Measurements from ENCODE around the gene HEXIM1. TPM values are rescaled to one million over a fixed set of nuclear protein-coding genes. Genes with fewer than 3 reads are reported as not detected.

Gene HEXIM1
- total RNA-seq, 3 donors from 2014 or later, result 49.6 to 60.8 (median 51.3) TPM

DNA sequence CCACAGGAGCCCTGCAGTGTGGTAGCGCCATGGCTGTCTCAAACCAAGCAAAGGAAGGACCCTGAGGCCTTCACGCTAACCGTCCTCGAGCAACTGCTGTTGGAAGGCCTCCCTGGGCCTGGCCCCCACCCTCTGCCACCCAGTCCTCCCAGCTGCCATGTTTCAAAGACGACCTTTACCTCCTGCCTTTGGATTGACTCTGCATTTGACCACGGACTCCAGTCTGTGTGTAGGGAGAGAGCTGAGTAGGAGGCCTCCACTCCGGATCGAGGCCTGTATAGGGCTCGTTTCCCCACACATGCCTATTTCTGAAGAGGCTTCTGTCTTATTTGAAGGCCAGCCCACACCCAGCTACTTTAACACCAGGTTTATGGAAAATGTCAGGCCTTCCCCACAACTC, 40.2 kb upstream of the HEXIM1 start:
- no peak overlapping the region for H3K4me3 Mint-ChIP-seq
- ATAC-seq, result no peak
- peaks cover 17% of the 10 kb centered on the region for H3K36me3 Mint-ChIP-seq (ENCODE audit: insufficient read depth)
- H3K4me1 Mint-ChIP-seq (ENCODE audit: low read depth), result no peaks in the 10 kb centered on the region
- no peak for DNase-seq
- no peaks in the 10 kb centered on the region for H3K27me3 Mint-ChIP-seq (ENCODE audit: low read depth)
- H3K9me3 Mint-ChIP-seq, result no peaks in the 10 kb centered on the region

GRCh38 chr17:45108595-45109521, 39.4 kb upstream of the HEXIM1 start:
- Mint-ChIP-seq H3K4me3 (no peak overlapping the region), H3K27me3 (ENCODE audit: low read depth) (no peaks in the 10 kb centered on the region), H3K9me3 (no peaks in the 10 kb centered on the region), H3K4me1 (ENCODE audit: low read depth) (no peaks in the 10 kb centered on the region), H3K36me3 (ENCODE audit: insufficient read depth) (peaks cover 13% of the 10 kb centered on the region)
- ATAC-seq (no peak), DNase-seq (no peak)

DNA sequence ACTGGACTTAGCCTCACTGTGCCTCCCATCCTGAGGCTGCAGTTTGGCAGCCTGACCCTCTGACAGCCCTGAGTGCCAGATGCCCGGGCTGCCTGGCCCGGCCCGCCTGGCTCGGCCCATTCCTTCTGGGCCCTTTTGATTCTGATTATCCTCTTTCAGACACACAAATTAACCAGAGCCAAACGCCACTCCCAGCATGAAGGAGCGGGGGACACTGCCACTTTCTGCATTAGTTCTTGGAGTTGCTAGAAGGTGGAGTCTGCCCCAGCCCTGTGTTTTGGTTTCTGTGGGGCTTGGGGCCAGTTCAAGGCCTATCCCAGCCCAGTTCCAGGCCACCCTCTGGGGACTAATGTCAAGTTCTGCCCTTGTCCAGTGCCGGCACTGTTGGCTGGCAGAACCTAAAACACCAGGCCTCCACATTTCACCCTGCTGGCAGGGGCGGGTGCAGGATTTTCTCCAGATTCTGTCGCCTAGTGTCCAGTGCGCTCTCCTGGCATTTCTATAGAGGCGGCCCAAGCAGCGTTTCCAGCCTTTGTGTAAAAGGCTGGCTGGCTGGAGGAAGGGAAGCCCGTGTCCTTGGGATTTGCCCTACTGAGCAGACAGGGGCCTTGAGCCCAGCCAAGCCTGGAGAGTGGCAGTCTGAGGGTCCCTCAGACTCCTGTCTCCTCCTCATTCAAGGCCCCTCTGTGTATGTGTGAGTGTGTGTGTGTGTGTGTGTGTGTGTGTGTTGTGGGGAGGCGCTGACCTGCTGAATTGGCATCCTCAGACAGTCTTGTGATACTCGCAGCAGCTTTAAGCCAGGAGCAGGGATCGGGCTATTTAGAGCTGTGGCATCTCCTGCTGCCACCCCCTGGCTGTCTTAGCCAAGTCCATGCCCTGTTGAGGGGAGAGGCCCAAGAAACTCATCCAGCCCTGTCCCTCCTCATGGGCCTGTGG, 37.3 kb upstream of the HEXIM1 start:
- ATAC-seq (no peak), DNase-seq (no peak)
- H3K36me3 Mint-ChIP-seq (ENCODE audit: insufficient read depth), result peaks cover 4% of the 10 kb centered on the region
- H3K4me1 Mint-ChIP-seq (ENCODE audit: low read depth), result no peaks in the 10 kb centered on the region
- no peaks in the 10 kb centered on the region for H3K9me3 Mint-ChIP-seq
- H3K27me3 Mint-ChIP-seq (ENCODE audit: low read depth), result no peaks in the 10 kb centered on the region
- no peak overlapping the region for H3K4me3 Mint-ChIP-seq

GRCh38 chr17:45111850-45112249, 36.4 kb upstream of the HEXIM1 start:
- peaks cover 2% of the 10 kb centered on the region for H3K36me3 Mint-ChIP-seq (ENCODE audit: insufficient read depth)
- H3K4me1 Mint-ChIP-seq (ENCODE audit: low read depth), result no peaks in the 10 kb centered on the region
- H3K4me3 Mint-ChIP-seq, result no peak overlapping the region
- H3K9me3 Mint-ChIP-seq, result no peaks in the 10 kb centered on the region
- H3K27me3 Mint-ChIP-seq (ENCODE audit: low read depth), result no peaks in the 10 kb centered on the region
- ATAC-seq (no peak), DNase-seq (no peak)

GRCh38 chr17:45112559-45113423, 35.5 kb upstream of the HEXIM1 start:
- peaks cover 2% of the 10 kb centered on the region for H3K36me3 Mint-ChIP-seq (ENCODE audit: insufficient read depth)
- no peak for DNase-seq
- no peaks in the 10 kb centered on the region for H3K9me3 Mint-ChIP-seq
- ATAC-seq, result no peak
- no peaks in the 10 kb centered on the region for H3K4me1 Mint-ChIP-seq (ENCODE audit: low read depth)
- H3K4me3 Mint-ChIP-seq, result no peak overlapping the region
- H3K27me3 Mint-ChIP-seq (ENCODE audit: low read depth), result no peaks in the 10 kb centered on the region

DNA sequence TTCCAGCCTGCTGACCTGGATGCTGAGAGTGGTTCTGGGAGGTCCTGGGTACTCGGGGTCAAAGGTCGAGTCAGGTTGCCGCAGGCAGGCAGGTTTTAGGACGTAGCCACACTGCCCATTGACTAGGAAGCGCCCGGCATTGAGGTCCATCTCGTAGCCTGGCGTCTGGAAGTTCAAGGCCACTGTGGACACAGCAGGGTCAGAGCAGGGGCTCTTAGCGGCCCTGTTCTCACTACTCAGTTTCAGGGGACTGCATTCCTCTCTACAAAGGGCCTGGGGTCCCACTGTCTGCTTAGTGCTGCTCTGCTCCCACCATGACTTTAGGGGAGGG, 34.9 kb upstream of the HEXIM1 start:
- Mint-ChIP-seq H3K4me3 (no peak overlapping the region), H3K36me3 (ENCODE audit: insufficient read depth) (peaks cover 2% of the 10 kb centered on the region), H3K27me3 (ENCODE audit: low read depth) (no peaks in the 10 kb centered on the region), H3K9me3 (no peaks in the 10 kb centered on the region), H3K4me1 (ENCODE audit: low read depth) (no peaks in the 10 kb centered on the region)
- no peak for ATAC-seq
- no peak for DNase-seq

GRCh38 chr17:45114117-45114932, 34.0 kb upstream of the HEXIM1 start:
- Mint-ChIP-seq H3K4me1 (ENCODE audit: low read depth) (no peaks in the 10 kb centered on the region), H3K27me3 (ENCODE audit: low read depth) (no peaks in the 10 kb centered on the region), H3K9me3 (no peaks in the 10 kb centered on the region), H3K4me3 (no peak overlapping the region), H3K36me3 (ENCODE audit: insufficient read depth) (peaks cover 1% of the 10 kb centered on the region)
- ATAC-seq, result no peak
- DNase-seq, result no peak

DNA sequence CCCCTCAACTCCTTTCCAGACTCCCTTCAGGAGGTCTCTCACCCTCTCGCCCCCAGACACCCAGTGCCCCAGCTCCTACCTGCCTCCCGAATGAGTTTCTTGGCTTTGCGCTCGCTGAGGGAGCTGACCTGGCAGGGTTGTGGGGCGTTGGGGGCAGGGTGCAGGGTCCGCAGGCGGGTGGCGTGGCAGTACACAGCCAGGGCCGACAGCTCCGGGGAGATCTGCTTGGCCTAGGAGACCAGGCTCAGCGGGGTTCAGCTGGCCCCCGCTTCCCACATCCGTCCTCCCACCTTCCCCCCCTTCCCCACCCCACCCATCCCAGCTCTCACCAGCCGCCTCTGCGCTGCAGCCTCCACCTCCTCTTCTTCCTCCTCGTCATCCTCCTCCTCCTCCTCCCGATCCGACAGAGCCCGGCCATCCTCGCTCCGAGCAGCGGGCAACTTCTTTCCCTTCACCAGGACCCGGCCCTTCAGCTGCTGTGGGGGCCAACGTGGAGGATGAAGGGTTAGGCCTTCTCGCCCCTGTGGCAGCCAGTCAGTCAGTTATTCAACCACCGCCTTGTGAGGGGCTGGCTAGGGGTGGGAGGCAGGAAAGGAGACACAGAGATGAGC, 33.2 kb upstream of the HEXIM1 start:
- no peaks in the 10 kb centered on the region for H3K9me3 Mint-ChIP-seq
- no peak overlapping the region for H3K4me3 Mint-ChIP-seq
- no peaks in the 10 kb centered on the region for H3K27me3 Mint-ChIP-seq (ENCODE audit: low read depth)
- no peaks in the 10 kb centered on the region for H3K4me1 Mint-ChIP-seq (ENCODE audit: low read depth)
- H3K36me3 Mint-ChIP-seq (ENCODE audit: insufficient read depth), result no peaks in the 10 kb centered on the region
- ATAC-seq, result no peak
- DNase-seq, result no peak

- ATAC-seq (no peak), DNase-seq (no peak)
- Mint-ChIP-seq H3K27me3 (ENCODE audit: low read depth) (no peaks in the 10 kb centered on the region), H3K4me3 (no peak overlapping the region), H3K9me3 (no peaks in the 10 kb centered on the region), H3K36me3 (ENCODE audit: insufficient read depth) (no peaks in the 10 kb centered on the region), H3K4me1 (ENCODE audit: low read depth) (no peaks in the 10 kb centered on the region)
Observed at GRCh38 chr17:45115871-45116270, 32.4 kb upstream of the HEXIM1 start.

DNA sequence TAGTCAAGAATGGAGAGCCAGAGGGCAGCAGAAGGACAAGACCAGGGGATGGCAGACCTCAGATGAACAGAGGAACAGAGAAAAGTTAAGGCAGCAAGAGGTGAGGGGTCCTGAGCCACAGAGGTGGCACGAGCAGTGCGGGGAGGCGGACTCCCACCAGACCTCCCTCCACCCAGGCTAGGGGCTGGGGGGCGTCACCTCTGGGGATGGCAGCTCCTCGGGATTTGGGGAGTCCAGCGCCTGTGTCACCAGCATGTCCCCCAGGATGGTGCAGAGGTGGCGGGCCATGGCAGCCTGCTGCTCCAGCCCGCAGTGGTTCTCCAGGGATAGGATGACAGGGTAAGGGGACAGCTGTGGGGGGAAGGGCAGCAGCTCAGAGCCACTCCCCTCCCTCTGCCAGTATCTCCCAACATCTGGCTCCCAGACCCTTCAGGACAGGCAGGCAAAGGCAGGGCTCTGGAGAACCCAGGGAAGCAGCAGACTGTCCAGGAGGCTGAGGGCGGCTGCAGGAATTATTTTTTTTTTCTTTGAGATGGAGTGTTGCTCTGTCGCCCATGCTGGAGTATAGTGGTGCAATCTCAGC, 31.8 kb upstream of the HEXIM1 start:
- no peak overlapping the region for H3K4me3 Mint-ChIP-seq
- no peaks in the 10 kb centered on the region for H3K36me3 Mint-ChIP-seq (ENCODE audit: insufficient read depth)
- H3K4me1 Mint-ChIP-seq (ENCODE audit: low read depth), result no peaks in the 10 kb centered on the region
- DNase-seq (no peak), ATAC-seq (no peak)
- H3K27me3 Mint-ChIP-seq (ENCODE audit: low read depth), result no peaks in the 10 kb centered on the region
- H3K9me3 Mint-ChIP-seq, result no peaks in the 10 kb centered on the region

DNA sequence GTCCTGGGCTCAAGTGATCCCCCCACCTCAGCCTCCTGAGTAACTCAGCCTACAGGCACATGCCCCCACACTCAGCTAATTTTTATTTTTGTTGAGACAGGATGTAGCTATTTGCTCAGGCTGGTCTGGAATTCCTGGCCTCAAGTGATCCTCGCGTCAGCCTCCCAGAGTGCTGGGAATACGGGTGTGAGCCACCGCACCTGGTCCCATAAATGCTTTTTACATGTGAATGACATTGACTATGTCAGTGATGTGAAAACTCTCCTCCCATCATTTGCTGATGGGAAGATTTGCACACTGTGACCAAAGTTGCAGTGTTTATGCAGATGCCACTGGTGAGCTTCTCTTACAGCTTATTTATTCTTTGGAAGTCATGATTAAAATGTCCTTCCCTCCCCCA, 30.9 kb upstream of the HEXIM1 start:
- Mint-ChIP-seq H3K36me3 (ENCODE audit: insufficient read depth) (no peaks in the 10 kb centered on the region), H3K9me3 (no peaks in the 10 kb centered on the region), H3K4me1 (ENCODE audit: low read depth) (no peaks in the 10 kb centered on the region), H3K27me3 (ENCODE audit: low read depth) (no peaks in the 10 kb centered on the region), H3K4me3 (no peak overlapping the region)
- DNase-seq (no peak), ATAC-seq (no peak)

- Mint-ChIP-seq H3K27me3 (ENCODE audit: low read depth) (no peaks in the 10 kb centered on the region), H3K9me3 (no peaks in the 10 kb centered on the region), H3K36me3 (ENCODE audit: insufficient read depth) (no peaks in the 10 kb centered on the region), H3K4me1 (ENCODE audit: low read depth) (no peaks in the 10 kb centered on the region), H3K4me3 (no peak overlapping the region)
- no peak for ATAC-seq
- DNase-seq, result no peak
Observed at GRCh38 chr17:45117848-45118646, 30.2 kb upstream of the HEXIM1 start.

Data from activated T-cell treated with anti-CD3 and anti-CD28 coated beads, Interleukin-2, amount 50 U/mL, for 4 hours (primary cell).